Liver (tissue), 9 donors: ENCODE data around the gene FFAR1. TPM values are rescaled to one million over a fixed set of nuclear protein-coding genes. Genes with fewer than 3 reads are reported as not detected.

Source experiments
- DNase-seq: peaks from one replicate; pipeline ENCODE4 v3.0.0-alpha.2; 2017; ENCODE audit warnings: low spot score
- H3K27ac ChIP-seq, 2 donors: one replicate each; pipeline ENCODE4 v1.7.0; 2013; ENCODE audit warnings: inconsistent platforms in 2 of 2, low read length in 2 of 2, control low read depth in 1 of 2, low read depth in 1 of 2, mild to moderate bottlenecking in 1 of 2
- H3K27me3 ChIP-seq, 4 donors: one replicate each; pipeline versions ENCODE4 v1.6.1 to v1.7.0; 2013; ENCODE audit warnings: low read length in 3 of 4, inconsistent platforms in 1 of 4, mild to moderate bottlenecking in 1 of 4, moderate library complexity in 1 of 4; ENCODE audit not compliant: control insufficient read depth in 4 of 4, insufficient read depth in 4 of 4
- H3K36me3 ChIP-seq, 4 donors: one replicate each; pipeline versions ENCODE4 v1.6.1 to v1.7.0; 2013; ENCODE audit warnings: low read length in 3 of 4, mild to moderate bottlenecking in 3 of 4, low read depth in 1 of 4, moderate library complexity in 1 of 4; ENCODE audit not compliant: control insufficient read depth in 4 of 4, insufficient read depth in 3 of 4
- H3K4me1 ChIP-seq, 4 donors: one replicate each; pipeline versions ENCODE4 v1.6.1 to v1.7.0; 2013; ENCODE audit warnings: low read length in 3 of 4, mild to moderate bottlenecking in 3 of 4, moderate library complexity in 1 of 4; ENCODE audit not compliant: control insufficient read depth in 4 of 4, insufficient read depth in 4 of 4
- H3K4me3 ChIP-seq, 3 donors: one replicate each; pipeline versions ENCODE4 v1.6.1 to v1.7.0; 2013; ENCODE audit warnings: low read length in 3 of 3, control low read depth in 1 of 3, low read depth in 1 of 3, mild to moderate bottlenecking in 1 of 3
- H3K9ac ChIP-seq, 2 donors: one replicate each; pipeline ENCODE4 v1.7.0; 2013; ENCODE audit warnings: low read length in 2 of 2, mild to moderate bottlenecking in 2 of 2, moderate library complexity in 2 of 2, control low read depth in 1 of 2, low read depth in 1 of 2
- H3K9me3 ChIP-seq, 4 donors: one replicate each; pipeline versions ENCODE4 v1.6.1 to v1.7.0; 2013; ENCODE audit warnings: low read length in 3 of 4; ENCODE audit not compliant: control insufficient read depth in 4 of 4
- FOXA1 ChIP-seq: IDR thresholded peaks from 2 replicates; pipeline ENCODE4 v1.6.1; 2016; ENCODE audit warnings: antibody characterized with exemption
- FOXA2 ChIP-seq: IDR thresholded peaks from 2 replicates; pipeline ENCODE4 v1.6.1; 2016; ENCODE audit warnings: antibody characterized with exemption
- GABPA ChIP-seq, 2 donors: IDR thresholded peaks in 1 of 2; conservative IDR thresholded peaks in 1 of 2; 2 replicates each; pipeline ENCODE4 v1.6.1; 2016; ENCODE audit warnings: antibody characterized with exemption in 2 of 2, mild to moderate bottlenecking in 1 of 2, moderate library complexity in 1 of 2
- HNF4A ChIP-seq, 2 donors: conservative IDR thresholded peaks; 2 replicates each; pipeline ENCODE4 v1.6.1; 2016; ENCODE audit warnings: antibody characterized with exemption in 2 of 2, mild to moderate bottlenecking in 2 of 2
- HNF4G ChIP-seq: IDR thresholded peaks from 2 replicates; pipeline ENCODE4 v1.6.1; 2016; ENCODE audit warnings: antibody characterized with exemption
- NR2F2 ChIP-seq: IDR thresholded peaks from 2 replicates; pipeline ENCODE4 v1.6.1; 2016; ENCODE audit warnings: antibody characterized with exemption
- RAD21 ChIP-seq, 2 donors: IDR thresholded peaks; 2 replicates each; pipeline ENCODE4 v1.6.1; 2016; ENCODE audit warnings: antibody characterized with exemption in 2 of 2, mild to moderate bottlenecking in 2 of 2
- RXRA ChIP-seq, 2 donors: IDR thresholded peaks; 2 replicates each; pipeline ENCODE4 v1.6.1; 2017 to 2018; ENCODE audit warnings: antibody characterized with exemption in 2 of 2, mild to moderate bottlenecking in 1 of 2
- TAF1 ChIP-seq: conservative IDR thresholded peaks from 2 replicates; pipeline ENCODE4 v1.6.1; 2016; ENCODE audit warnings: antibody characterized with exemption, mild to moderate bottlenecking
- WGBS: extraction: QIAGEN DNeasy Blood & Tissue Kit; methylation state at CpG from one replicate; pipeline ENCODE4 v1.1.7; 2013; 5-methylcytosine and 5-hydroxymethylcytosine counted together
- polyA plus RNA-seq, 2 donors: library from polyadenylated mRNA; stranded (reverse) in 1 of 2; unstranded in 1 of 2; fragments of 200-250 nt in 1 of 2; fragments of >200 nt in 1 of 2; fragmentation: Nextera tagmentation in 1 of 2; extraction: Ambion mirVana in 1 of 2; gene quantifications; one replicate each; pipeline versions ENCODE4 v1.2.1 to v1.2.3, GENCODE V29; 2013 to 2015
- total RNA-seq, 2 donors: library from RNA; depleted of rRNA; stranded (reverse); fragments of >200 nt; gene quantifications; one replicate each; pipeline ENCODE4 v1.2.3, GENCODE V29; 2014
- TF ChIP-seq, protein P1 (sequence below): IDR thresholded peaks from 2 replicates; pipeline ENCODE4 v1.6.1; 2016; ENCODE audit warnings: antibody characterized with exemption
- TF ChIP-seq, protein P2 (sequence below): IDR thresholded peaks from 2 replicates; pipeline ENCODE4 v1.6.1; 2016; ENCODE audit warnings: antibody characterized with exemption, mild to moderate bottlenecking
- TF ChIP-seq, protein P3 (sequence below): IDR thresholded peaks from 2 replicates; pipeline ENCODE4 v1.6.1; 2016; ENCODE audit warnings: antibody characterized with exemption
- TF ChIP-seq, protein P4 (sequence below): fragments of 150-350 bp; IDR thresholded peaks from 2 replicates; pipeline ENCODE4 v1.5.1; 2017; ENCODE audit warnings: improper control_type of control experiment, low read depth, low read length; ENCODE audit not compliant: missing input control
- donor health status: healthy.
- donor health status: healthy.
- donor health status: healthy.
- donor health status: healthy.
- donor health status: healthy.

The FFAR1 gene
- total and polyA plus RNA-seq, 4 donors = not detected

DNA sequence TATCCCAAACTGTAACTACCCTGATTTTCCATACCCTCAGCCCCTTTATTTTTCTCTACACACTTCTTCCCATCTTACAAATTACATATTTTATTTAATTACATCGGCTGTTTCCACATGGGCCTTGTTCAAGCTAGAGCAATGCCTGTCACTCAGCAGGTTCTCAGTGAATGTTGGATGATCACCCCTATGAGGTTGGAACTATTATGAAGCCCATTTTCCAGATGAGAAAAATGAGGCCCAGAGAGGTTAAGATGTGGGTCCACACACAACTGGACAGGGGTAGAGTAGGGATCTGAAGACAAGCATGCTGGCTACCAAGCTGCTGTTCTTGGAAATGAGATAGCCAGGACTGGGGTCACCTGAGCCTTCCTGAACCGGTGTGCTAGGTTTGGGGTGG lies 45.7 kb upstream of the FFAR1 start (continued):
- TF ChIP-seq HNF4G = no peak

DNA sequence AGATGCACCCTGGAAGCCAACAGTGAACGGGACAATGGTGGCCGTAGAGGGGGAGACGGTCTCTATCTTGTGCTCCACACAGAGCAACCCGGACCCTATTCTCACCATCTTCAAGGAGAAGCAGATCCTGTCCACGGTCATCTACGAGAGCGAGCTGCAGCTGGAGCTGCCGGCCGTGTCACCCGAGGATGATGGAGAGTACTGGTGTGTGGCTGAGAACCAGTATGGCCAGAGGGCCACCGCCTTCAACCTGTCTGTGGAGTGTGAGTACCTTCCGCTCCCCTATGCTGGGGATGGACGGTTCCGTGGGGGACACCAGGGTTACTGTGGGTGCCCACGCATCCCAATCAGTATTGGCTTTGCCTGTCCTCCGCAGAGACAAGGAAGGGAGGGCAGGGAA lies 45.3 kb upstream of the FFAR1 start:
- Histone ChIP-seq H3K36me3 (no peaks in the 10 kb centered on the region), H3K9me3 (no peaks in the 10 kb centered on the region), H3K4me3 (no peak overlapping the region), H3K4me1 (peaks cover 0 to 8% (median 3%) of the 10 kb centered on the region in 4 donors), H3K27ac (no peak overlapping the region), H3K27me3 (no peaks in the 10 kb centered on the region), H3K9ac (no peak overlapping the region)
- TF ChIP-seq RAD21 (IDR thresholded peaks at IDR 0.05) (no peak), HNF4G (no peak), RXRA (IDR thresholded peaks at IDR 0.05) (no peak), HNF4A (conservative IDR thresholded peaks at IDR 0.05) (no peak), TAF1 (no peak), NR2F2 (no peak), GABPA (IDR thresholded peaks at IDR 0.05 in 1 of 2, conservative IDR thresholded peaks at IDR 0.05 in 1 of 2) (no peak), FOXA1 (no peak)
- TF ChIP-seq, protein P1, sequence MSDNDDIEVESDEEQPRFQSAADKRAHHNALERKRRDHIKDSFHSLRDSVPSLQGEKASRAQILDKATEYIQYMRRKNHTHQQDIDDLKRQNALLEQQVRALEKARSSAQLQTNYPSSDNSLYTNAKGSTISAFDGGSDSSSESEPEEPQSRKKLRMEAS = no peak
- TF ChIP-seq, protein P2, sequence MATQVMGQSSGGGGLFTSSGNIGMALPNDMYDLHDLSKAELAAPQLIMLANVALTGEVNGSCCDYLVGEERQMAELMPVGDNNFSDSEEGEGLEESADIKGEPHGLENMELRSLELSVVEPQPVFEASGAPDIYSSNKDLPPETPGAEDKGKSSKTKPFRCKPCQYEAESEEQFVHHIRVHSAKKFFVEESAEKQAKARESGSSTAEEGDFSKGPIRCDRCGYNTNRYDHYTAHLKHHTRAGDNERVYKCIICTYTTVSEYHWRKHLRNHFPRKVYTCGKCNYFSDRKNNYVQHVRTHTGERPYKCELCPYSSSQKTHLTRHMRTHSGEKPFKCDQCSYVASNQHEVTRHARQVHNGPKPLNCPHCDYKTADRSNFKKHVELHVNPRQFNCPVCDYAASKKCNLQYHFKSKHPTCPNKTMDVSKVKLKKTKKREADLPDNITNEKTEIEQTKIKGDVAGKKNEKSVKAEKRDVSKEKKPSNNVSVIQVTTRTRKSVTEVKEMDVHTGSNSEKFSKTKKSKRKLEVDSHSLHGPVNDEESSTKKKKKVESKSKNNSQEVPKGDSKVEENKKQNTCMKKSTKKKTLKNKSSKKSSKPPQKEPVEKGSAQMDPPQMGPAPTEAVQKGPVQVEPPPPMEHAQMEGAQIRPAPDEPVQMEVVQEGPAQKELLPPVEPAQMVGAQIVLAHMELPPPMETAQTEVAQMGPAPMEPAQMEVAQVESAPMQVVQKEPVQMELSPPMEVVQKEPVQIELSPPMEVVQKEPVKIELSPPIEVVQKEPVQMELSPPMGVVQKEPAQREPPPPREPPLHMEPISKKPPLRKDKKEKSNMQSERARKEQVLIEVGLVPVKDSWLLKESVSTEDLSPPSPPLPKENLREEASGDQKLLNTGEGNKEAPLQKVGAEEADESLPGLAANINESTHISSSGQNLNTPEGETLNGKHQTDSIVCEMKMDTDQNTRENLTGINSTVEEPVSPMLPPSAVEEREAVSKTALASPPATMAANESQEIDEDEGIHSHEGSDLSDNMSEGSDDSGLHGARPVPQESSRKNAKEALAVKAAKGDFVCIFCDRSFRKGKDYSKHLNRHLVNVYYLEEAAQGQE = no peak
- TF ChIP-seq, protein P3, sequence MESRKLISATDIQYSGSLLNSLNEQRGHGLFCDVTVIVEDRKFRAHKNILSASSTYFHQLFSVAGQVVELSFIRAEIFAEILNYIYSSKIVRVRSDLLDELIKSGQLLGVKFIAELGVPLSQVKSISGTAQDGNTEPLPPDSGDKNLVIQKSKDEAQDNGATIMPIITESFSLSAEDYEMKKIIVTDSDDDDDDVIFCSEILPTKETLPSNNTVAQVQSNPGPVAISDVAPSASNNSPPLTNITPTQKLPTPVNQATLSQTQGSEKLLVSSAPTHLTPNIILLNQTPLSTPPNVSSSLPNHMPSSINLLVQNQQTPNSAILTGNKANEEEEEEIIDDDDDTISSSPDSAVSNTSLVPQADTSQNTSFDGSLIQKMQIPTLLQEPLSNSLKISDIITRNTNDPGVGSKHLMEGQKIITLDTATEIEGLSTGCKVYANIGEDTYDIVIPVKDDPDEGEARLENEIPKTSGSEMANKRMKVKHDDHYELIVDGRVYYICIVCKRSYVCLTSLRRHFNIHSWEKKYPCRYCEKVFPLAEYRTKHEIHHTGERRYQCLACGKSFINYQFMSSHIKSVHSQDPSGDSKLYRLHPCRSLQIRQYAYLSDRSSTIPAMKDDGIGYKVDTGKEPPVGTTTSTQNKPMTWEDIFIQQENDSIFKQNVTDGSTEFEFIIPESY = no peak
- TF ChIP-seq, protein P4, sequence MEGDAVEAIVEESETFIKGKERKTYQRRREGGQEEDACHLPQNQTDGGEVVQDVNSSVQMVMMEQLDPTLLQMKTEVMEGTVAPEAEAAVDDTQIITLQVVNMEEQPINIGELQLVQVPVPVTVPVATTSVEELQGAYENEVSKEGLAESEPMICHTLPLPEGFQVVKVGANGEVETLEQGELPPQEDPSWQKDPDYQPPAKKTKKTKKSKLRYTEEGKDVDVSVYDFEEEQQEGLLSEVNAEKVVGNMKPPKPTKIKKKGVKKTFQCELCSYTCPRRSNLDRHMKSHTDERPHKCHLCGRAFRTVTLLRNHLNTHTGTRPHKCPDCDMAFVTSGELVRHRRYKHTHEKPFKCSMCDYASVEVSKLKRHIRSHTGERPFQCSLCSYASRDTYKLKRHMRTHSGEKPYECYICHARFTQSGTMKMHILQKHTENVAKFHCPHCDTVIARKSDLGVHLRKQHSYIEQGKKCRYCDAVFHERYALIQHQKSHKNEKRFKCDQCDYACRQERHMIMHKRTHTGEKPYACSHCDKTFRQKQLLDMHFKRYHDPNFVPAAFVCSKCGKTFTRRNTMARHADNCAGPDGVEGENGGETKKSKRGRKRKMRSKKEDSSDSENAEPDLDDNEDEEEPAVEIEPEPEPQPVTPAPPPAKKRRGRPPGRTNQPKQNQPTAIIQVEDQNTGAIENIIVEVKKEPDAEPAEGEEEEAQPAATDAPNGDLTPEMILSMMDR = no peak
- DNase-seq = no peak
- WGBS = 93% methylated on average over 16 of the region's 16 CpGs

DNA sequence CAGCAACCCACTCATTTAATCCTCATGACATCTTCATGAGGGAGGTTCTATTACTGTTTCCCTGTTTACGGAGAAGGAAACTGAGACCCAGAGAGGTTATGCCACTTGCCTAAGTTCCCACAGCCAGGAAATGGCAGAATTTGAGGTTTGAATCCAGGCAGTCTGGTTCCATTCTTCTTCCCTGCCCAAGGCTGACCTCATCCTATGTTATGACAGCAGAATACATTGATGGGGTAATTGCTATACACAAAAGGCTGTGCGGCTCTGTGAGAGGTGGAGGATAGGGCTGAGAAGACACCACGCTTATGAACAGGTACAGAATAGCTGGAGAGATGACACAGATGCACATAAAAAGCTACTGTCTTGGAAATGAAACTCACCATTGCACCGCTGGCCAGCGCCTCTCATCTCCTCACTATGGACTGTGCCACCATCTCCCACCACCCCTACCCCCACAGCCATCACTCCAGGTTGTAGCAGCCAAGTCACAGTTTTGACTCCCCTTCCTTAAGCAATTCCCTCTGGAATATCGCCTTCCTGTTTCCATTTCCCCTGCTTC lies 44.3 kb upstream of the FFAR1 start:
- Histone ChIP-seq H3K9ac (no peak overlapping the region), H3K4me3 (no peak overlapping the region), H3K27ac (no peak overlapping the region), H3K27me3 (no peaks in the 10 kb centered on the region), H3K36me3 (no peaks in the 10 kb centered on the region), H3K4me1 (peaks cover 0 to 8% (median 3%) of the 10 kb centered on the region in 4 donors), H3K9me3 (no peaks in the 10 kb centered on the region)
- 89% methylated on average over 6 of the region's 6 CpGs for WGBS
- DNase-seq = no peak
- TF ChIP-seq, protein P4 = no peak
- TF ChIP-seq, protein P3 = no peak
- TF ChIP-seq, protein P2 = no peak
- TF ChIP-seq RXRA (IDR thresholded peaks at IDR 0.05) (no peak), FOXA2 (no peak)
